Tongue (tissue), 2 donors: ENCODE results near the gene TRIM27. TPM values are rescaled to one million over a fixed set of nuclear protein-coding genes. Genes with fewer than 3 reads are reported as not detected.
"Not testable (repeated sequence)": the region's sequence is repeated elsewhere in the genome, so short reads cannot be mapped to it uniquely, and the experiment has no call there.

Source experiments
- DNase-seq: peaks from one replicate; pipeline ENCODE4 v3.0.0-alpha.2; 2015
- total RNA-seq: library from RNA; depleted of rRNA; stranded (reverse); fragments of >200 nt; gene quantifications from one replicate; pipeline ENCODE4 v1.2.3, GENCODE V29; 2014

Gene TRIM27
- total RNA-seq, 1 donor from 2014 or later = 57.5 TPM

DNA sequence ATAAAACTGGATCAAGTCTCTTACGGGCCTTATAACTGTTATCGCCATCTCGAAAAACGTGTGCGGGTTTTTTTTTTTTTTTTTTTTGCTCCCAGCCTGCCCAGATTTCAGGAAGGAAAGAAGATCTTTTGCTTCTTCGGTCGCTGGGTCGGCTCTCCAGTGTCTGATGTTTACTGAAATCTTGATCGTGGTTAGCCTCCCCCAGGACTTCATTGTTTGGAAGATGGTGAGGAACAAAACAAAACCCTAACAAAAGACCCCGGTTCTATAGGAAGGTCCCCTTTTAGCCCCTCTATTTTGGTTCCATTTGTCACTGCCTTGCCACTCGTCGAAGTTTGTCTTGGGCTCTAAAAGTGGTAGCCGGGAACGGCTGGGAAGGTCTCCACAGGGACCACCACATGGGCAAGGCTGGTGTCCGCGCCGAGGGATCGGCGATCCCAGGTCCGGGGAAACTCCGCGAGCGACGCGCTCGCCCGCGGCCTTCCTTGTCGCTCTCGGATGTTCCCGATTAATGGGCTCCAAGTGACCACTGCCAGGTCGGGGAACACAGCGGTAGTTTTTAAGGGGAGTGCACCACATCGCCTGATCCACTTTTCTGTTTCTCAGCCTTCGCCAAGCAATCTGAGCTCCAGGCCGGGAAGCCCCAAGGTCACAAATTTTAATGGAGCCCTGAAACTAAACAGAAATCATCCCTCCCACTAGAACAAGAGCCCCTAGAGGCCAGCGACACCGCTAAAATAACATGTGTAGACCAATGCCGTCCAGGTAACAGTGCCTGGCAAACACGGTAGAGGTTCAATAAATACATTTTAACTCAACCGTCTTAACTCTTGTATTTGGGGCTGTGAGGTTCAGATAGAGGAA is 27.0 kb downstream of the TRIM27 start:
- DNase-seq = peak; percentile 79

DNA sequence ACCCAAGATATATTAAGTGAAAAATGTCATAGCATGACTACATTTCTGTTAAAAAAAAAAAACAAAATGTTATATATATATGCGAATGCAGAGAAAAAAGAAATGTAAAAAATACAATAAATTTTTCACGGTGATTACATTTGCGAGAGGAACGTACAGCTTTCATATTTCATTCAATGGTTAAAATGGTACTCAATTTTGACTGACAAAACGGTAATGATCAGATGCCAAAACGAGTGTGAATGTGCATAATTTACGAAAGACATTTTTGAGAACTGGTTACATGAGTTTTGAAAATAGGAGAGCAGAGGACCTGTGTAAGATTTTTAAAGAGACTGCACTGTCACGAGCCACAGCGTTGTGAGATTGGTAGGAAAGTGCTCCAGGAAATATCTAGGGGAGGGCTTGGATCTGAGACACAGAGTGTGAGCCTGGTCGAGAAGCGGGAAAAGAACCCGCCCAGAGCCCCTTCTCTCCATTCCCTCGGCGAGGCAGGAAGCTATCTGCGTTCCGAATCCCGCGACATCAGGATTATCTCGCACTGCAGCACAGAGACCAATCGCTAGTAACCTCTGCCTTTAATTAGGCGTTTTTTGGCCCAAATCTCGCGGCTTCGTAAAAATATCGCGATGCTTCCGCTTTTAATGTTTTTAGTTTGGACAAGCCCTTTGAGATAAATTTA is 28.5 kb downstream of the TRIM27 start:
- DNase-seq = peak; percentile 99

GRCh38 chr6:28893172-28893799 is 30.5 kb downstream of the TRIM27 start:
- DNase-seq = no peak

GRCh38 chr6:28892525-28892924 is 31.3 kb downstream of the TRIM27 start:
- DNase-seq = no peak

DNA sequence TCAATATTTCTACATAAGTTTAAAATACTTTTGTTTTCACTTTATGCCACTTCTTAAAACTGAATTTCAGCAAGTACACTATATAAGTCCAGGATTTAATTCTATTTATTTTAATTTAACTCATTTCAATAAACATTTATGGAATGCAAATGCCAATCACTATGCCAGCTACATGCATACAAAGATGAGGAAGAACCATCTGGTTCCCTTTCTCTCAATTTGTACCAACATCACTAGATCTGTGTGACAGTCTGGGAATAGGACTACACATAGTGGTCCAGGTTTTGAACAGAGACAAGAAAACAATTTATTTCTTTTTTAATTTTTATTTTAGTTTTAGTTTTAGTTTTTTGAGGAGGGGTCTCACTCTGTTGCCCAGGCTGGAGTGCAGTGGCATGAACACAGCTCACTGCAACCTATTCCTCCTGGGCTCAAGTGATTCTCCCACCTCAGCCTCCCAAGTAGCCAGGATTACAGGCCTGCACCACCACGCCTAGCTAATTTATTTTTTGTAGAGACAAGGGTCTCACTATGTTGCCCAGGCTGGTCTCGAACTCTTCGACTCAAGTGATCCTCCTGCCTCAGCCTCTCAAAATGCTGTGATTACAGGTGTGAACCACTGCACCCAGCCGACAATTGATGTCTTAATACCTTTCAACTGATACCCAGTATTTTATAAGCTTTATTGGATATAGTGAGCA is 35.8 kb downstream of the TRIM27 start:
- DNase-seq = no peak

- DNase-seq = no peak
Measured at GRCh38 chr6:28886079-28886439, 37.7 kb downstream of the TRIM27 start.

DNA sequence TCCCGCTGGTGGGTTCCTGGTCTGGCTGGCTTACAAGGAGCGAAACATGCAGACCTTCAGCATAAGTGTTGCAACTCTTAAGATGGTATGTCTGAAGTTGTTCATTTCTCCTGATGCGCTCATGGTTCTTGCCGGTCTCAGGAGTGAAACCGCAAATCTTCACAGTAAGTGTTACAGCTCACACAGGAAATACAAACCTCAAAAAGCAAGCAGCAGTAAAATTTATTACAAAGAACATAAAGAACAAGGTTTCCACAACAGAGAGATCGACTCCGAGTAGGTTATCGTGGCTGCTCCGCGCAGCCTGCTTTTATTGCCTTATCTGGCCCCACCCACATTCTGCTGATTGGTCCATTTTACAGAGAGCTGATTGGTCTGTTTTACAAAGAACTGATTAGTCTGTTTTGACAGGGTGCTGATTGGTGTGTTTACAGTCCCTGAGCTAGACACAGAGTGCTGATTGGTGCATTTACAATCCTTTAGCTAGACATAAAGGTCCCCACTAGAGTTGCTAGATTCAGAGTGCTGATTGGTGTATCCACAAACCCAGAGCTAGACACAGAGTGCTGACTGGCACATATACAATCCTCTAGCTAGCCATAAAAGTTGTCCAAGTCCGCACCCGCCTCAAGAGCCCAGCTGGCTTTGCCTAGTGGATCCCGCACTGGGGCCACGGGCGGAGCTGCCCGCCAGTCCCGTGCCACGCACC is 39.2 kb downstream of the TRIM27 start:
- no peak for DNase-seq

- peak; percentile 97 for DNase-seq
Measured at GRCh38 chr6:28880894-28881780, 42.6 kb downstream of the TRIM27 start.

DNA sequence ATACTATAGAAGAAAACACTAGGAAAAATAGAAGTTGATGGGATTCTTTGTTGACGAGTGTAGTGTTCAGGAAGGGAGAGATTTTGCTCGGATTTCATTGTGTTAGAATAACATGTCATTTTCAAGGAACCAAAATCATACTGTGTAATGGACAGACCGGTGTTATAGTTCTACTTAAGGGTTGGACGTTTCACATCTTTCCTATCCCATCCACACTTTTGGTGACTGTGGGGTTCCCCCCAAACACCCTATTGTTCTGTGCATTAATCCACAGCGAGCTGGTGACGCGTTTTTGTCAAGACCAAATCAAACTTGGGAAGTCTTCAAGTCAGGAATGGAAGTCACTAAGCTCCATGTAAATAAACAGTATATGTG is 43.3 kb downstream of the TRIM27 start:
- DNase-seq = no peak

DNA sequence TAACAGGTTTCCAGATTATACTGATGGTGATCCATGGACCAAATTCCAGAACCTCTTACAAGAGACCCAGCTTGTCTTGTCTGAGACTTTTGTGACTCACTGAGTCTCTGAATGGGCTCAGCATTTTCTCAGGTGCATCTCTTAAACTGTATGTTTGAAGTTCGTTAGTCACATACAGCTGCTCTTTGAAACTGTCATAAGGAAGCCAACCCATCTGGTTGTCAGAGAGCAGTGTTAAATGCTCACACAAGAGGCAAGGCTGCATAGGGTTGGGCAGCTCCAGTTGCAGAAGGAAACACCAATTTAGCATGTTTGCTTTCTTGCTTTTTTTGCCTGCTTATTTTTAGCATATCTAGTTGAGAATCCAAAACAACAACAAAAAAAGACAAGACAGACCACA is 47.1 kb downstream of the TRIM27 start:
- no peak for DNase-seq

DNA sequence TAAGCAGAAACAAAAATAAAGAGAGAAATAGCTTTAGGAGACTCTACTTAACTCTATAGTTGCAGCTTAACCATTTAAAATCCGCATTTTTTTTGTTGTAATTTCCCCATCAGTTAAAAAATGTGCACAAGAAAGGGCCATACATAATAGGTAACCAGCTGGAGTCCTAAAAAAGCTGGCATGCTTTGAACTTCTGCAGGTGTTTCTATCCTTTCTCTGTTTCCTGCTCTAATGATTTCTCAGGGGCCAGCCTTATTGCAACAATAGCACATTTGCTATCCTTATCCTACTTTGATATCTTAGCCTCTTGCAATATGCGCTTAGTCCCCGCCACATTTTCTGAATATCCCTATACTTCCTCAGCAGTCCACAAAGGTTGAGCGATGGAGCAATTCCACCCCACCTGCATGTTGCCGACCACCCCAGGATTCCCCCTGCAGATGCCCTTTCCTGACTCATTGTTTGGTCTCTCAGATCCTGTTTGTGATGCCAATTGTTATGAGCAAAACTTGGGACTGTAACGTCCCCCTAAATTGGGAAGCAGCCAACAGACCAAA is 48.5 kb downstream of the TRIM27 start:
- DNase-seq = no peak

- not testable (repeated sequence) for DNase-seq
Measured at GRCh38 chr6:28872157-28872817, 51.5 kb downstream of the TRIM27 start.

DNA sequence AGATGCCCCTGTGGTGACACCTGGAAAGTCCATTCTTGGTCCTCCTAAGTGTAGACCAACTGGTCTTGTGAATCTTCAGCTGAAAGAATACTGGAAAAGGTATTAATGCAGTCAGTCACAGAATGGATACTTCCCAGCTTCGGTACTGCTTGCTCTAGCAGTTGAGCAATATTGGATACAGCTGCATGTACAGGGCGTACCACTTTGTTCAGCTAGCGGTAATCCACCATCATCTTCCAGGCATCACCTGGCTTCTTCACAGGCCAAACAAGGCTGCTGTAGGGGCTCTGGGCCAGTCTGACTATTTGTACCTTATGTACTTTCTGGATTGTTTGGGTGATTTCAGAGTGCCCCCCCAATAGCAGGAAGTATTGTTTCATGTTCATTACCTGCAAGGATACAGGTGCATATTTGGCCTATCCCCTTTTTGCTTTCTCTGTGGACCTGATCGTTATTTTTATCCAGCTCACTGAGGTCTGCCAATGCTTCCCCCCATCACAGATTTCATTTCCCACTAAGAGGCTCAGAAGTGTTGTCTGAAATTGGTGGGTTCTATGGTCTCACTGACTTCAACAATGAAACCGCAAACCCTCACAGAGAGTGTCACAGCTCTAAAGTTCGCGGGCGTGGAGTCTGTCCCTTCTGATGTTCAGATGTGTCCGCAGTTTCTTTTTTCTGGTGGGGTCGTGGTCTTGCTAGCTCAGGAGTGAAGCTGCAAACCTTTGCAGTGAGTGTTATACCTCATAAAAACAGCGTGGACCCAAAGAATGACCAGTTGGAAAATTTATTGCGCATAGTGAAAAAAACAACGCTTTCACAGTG is 52.2 kb downstream of the TRIM27 start:
- no peak for DNase-seq

- no peak for DNase-seq
Measured at GRCh38 chr6:28868873-28869272, 54.9 kb downstream of the TRIM27 start.

DNA sequence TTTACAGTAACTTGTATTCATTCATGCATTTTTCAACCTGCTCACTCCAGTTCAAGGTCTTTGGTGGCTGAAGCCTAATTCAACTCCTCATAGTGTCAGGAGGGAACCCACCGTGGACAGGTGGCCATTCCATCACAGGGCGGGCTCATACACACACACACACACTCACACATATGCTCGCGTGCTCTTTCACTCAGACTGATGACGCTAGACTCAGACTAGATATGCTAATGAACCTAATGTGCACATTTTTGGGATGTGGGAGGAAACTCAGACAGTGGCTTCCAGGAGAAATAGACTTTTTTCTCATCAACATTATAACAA is 56.7 kb downstream of the TRIM27 start:
- DNase-seq = peak; percentile 74

- peak; percentile 82 for DNase-seq
Measured at GRCh38 chr6:28866205-28867085, 57.3 kb downstream of the TRIM27 start.

DNA sequence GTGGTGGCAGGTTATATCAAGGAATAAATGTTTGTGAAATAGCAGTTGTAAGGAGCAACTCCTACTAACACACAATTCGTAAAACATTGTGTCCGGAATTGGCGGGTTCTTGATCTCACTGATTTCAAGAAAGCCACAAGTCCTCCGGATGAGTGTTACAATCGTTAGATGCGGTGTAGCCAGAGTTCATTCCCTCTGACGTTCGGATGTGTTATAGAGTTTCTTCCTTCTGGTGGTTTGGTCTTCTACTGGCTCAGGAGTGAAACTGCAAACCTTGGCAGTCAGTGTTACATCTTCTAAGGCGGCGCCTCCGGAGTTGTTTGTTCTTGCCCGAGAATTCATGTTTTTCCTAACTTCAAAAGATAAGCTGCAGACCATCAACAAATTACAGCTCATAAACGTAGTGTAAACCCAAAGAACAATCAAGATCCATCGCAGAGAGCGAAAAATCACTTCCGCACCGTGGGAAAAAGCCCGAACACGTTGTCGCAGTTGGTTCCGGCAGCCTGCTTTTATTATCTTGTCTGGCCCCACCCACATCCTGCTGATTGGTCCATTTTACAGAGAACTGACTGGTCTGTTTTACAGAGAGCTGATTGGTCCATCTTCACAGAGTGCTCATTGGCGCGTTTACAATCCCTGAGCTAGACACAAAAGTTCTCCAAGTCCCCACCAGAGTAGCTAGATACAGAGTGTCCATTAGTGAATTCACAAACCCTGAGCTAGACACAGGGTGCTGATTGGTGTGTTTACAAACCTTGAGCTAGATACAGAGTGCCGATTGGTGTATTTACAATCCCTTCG is 58.2 kb downstream of the TRIM27 start:
- peak; percentile 56 for DNase-seq
